GM12801 (cell line): ENCODE data around the gene ASGR1.

Experiments used
- CTCF ChIP-seq: IDR thresholded peaks from one replicate; pipeline ENCODE4 v1.5.1; 2011; ENCODE audit warnings: control low read depth; ENCODE audit not compliant: insufficient read length; ENCODE audit errors: extremely low read depth

ASGR1 gene

GRCh38 chr17:7214300-7215135, 35.3 kb upstream of the ASGR1 start:
- no peak for TF ChIP-seq CTCF

GRCh38 chr17:7213895-7214299, 34.7 kb upstream of the ASGR1 start:
- TF ChIP-seq CTCF, result no peak

- TF ChIP-seq CTCF, result no peak
Observed at GRCh38 chr17:7211491-7212273, 32.5 kb upstream of the ASGR1 start.

GRCh38 chr17:7208754-7209460, 29.7 kb upstream of the ASGR1 start:
- no peak for TF ChIP-seq CTCF

- no peak for TF ChIP-seq CTCF
Observed at GRCh38 chr17:7208027-7208571, 28.9 kb upstream of the ASGR1 start.

GRCh38 chr17:7207120-7208001, 28.2 kb upstream of the ASGR1 start:
- TF ChIP-seq CTCF, result no peak
